GM21360 (cell line): Measurements from ENCODE around the gene PRKCE.

Experiments used
- ATAC-seq: cut with Tn5 transposase; IDR thresholded peaks from one replicate; pipeline ENCODE4 v1.9.1; 2021; ENCODE audit warnings: mild to moderate bottlenecking, moderate library complexity; ENCODE audit not compliant: unreplicated experiment

The PRKCE gene

GRCh38 chr2:46125798-46126197, 474.3 kb downstream of the PRKCE start:
- no peak for ATAC-seq

DNA sequence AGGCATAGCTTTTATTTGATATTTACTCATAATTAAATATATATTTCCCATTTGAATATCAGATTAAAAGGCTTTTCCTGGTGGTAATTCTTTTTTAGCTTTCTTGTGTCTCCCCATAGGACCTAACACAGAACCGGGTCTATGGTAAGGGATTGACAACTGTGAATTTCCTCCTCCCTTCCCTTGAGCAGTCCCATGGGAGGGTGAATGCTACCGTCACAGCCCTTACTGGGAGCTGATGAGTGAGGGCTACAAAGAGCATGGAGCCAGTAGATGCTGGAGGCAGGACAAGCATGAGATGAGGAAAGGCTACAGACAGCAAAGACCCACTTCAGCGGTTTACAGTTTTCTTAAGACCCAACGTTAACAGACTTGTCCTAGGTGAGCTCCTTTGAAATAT, 475.1 kb downstream of the PRKCE start:
- ATAC-seq = no peak

- ATAC-seq = no peak
These were observed 475.7 kb downstream of the PRKCE start for GRCh38 chr2:46127176-46127575.

- ATAC-seq = no peak
These were observed 479.0 kb downstream of the PRKCE start for GRCh38 chr2:46130511-46130910.

DNA sequence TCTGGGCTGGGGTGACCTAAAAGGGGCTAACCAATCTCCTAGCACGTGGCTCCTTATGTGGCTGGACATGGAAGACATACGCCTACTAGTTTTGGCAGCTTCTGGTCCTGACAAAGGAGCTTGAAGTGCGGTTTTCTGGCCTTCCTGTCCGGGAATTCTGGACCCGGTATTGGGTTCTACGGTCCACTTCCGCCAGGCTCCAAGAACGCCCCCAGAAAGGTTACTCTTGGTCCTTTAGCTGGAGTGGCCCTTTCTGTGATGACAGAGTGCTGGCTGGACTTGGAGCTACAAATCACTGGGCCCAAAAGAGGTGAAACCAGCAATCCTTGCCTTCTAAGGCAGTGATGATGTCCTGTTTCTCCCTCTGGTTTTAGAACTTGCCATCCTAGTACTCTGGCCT, 481.5 kb downstream of the PRKCE start:
- ATAC-seq = no peak

DNA sequence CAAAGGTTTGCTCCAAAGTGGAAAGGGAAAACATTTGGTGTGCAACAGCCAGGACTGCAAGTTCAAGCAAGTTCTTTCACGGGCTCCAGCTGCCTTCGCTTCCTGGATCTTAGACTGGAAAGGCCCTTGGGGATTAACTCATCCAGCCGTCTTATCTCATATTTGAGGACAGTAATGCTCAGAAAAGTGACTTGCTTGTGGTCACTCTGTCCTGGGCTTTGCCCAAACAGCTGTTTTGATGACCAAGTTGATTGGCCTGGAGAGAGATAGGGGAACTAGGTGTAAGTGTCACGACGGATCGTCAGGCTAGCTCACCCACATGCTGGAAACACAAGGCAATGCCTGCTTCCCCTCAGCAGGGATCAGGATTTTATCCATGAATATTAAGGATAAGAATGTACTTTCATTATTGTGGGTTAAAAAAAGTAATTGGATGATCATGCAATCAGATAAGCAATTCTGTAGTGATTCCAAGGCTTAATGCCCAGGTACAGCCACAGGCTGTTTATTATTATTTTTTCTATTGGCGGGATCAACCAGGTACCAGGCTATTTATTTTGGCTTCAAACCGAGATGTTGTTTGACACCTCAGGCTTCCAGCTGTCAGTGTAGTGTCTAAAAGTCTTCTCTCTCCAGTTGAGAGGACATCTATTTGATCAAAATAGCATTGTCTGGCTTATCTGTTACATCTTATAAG, 483.2 kb downstream of the PRKCE start:
- no peak for ATAC-seq

- ATAC-seq = no peak
These were observed 483.9 kb downstream of the PRKCE start for GRCh38 chr2:46135228-46135855.

GRCh38 chr2:46135958-46136357, 484.5 kb downstream of the PRKCE start:
- no peak for ATAC-seq

DNA sequence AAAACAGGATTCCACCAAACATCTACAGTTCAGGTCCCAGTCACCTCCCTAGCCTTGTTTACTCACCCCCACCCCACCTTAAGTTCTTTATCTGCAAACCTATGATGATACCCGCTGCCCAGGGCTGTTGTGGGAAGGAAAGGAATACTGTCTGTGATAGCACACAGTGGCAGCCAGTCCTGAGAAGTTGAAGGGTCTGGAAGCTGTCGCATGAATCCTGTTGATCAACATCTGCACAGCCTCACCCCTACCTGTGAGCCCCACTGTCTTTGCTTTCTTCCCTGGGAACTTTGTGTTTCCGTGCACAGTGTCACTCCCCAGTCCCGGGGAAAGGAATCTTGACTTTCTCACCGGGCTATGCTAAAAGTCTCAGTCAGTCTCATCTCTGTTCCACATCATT, 485.0 kb downstream of the PRKCE start:
- no peak for ATAC-seq

- no peak for ATAC-seq
These were observed 485.5 kb downstream of the PRKCE start for GRCh38 chr2:46136953-46137352.

DNA sequence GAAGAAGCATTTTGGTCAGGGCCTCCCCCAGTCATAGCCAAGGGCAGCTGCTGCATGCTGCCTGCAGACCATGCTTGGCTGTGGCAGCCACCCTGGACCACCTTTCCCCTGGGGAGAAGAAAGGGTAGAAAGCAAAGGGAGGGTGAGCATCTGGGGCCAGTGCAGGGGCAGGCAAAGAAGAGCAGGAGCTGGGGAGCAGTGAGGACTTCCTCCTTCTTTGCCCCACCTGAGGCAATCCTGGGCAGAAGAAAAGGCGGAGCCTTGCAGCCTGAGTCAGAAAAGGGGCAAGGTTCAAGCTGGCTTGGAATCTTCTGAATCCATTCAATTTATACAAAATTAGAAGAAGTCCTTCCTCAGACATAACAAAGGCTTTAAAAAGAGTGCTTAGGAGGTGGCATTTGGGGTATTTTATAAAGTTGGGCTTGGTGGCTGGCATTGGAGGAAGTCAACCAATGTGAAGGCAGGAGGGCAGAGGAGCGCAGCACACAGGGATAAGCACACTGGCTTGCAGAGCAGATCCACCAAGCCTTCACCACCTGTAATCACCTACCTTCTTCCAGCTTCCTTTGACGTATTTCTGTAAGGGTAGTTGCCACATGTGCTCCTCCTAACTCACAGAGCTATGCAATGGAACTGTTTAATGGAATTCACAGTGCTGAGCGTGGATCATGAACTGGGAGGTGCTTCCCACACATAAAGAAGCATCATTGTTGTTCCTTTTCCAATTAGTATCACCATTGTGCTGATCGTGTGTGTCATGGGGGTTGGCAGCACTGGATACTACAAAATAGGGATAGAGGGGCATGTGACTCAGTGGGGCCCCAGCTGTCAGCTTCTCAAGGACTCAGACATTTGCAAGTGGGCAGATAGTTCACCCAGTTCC, 491.3 kb downstream of the PRKCE start:
- ATAC-seq = no peak

GRCh38 chr2:46143429-46144132, 492.1 kb downstream of the PRKCE start:
- no peak for ATAC-seq

DNA sequence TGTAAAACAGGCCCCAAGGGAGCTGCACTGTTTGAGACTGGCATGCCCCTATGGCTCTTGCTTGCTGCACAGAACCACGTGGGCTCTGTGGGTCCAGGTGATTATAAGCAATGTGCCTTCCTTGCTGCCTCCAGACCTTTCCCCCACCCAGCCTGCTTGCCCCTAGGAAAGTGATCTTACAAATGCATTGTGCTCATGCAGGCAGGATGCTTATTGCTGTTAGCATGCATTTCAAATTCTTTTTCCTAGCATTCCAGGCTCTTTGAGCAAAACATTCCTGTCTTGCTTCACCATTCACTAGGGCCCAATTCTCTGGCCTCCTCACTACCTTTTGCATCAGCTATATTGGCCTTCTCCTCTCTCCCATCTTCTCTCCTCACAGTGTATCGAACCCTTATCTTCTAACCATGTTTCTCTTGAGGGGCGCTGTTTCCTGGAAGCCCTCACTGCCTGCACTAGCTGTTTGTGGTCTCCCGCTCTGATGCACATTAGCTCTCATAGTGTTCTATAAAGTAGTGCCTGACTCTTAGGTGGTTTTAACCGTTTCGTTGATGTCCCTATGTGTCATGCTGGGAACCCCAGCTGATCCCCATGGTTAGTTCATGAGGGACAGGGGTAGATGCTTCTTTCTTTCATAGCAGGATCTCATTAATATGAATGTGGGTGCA, 492.8 kb downstream of the PRKCE start:
- ATAC-seq = no peak

- no peak for ATAC-seq
These were observed 493.5 kb downstream of the PRKCE start for GRCh38 chr2:46145017-46145416.

DNA sequence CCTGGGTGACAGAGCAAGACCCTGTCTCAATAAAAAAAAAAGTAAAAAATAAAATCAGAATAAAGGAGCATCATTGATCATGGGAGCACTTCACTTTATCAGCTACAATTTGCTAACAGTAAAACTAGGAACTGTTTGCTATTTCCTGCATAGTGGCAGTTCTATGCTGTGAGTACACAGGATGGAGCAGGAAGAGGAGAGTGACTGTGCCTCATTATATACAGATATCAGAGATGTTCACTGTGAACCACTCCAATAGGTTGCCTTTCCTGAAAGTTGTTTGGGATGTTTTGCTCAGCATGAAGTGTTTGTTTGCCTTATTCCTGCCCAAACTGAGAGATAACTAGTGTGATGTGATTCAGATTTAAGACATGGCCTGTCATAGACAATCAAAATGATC, 494.4 kb downstream of the PRKCE start:
- ATAC-seq = no peak

- no peak for ATAC-seq
These were observed 495.5 kb downstream of the PRKCE start for GRCh38 chr2:46146866-46147502.

DNA sequence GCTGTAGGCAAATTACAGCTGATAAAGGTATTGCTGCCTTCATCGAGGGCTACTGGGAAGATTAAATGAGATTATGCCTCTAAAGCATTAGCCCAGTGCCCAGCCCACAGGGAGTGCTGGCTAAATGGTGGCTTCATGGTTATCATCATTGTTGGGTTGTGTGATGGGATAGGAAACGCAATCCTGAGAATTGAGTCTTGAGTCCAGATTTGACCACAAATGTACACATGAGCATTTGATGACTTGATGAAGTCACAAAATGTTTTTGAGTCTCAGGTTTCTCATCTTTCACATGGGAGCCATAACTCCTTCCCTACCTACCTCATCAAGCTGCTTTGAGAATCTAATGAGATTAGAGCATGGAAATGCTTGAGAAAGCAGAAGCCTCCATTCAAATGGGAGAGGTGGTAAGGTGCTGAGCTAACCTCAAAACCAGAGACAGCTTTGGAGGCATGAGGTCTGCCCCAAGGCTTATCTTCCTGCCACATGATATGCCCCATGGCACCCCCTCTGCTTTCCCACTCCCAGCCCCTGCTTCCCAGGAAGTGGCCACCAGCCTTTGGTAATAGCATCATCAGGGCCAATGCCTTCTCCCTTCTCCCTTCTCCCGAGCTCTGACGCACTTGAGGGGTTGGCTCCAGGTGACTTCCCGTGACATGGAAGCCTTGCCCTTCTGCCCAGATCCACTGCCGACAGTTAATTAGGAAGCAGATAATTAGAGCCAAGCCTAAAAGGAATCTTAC, 496.3 kb downstream of the PRKCE start:
- ATAC-seq = no peak

DNA sequence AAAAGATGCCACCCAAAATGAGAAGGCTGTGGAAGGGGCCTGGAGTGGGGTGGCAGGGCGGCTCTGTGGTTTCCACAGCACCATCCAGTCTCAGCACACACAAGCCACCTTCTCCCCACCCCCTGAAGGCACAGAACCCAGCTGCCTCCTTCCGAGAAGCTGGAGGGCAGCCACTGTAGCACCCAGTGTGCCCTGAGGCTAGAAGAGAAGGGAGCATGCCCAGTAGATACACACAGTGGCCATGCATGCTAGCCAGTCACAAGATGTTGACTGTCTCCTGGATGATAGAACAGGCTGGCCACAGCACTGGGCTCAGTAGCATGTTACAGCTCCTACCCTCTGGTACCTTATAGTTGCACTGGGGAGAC, 496.9 kb downstream of the PRKCE start:
- ATAC-seq = no peak

DNA sequence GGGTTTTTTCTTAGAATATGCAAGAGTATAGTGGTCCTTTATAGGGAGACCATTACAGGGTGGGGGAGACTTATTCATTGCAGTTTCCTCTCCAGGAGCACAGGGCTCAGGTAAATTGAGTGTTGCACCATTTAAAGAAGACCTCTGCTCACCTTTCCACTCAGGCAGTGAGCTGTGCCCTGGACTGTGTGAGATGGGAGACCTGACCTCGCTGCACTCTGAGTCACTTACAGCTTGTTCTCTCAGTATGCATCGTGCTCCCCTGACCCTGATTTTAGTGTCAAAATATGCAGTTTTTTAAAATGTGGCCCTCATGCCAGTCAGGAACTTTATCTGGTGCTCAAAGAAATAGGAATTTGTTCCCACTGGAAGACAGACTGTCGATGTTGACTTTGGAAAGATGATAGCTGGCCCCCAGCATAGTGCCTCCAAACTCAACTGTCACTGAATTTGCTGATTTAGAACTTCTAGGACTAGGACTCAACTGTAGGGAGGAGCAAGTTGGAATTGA, 499.0 kb downstream of the PRKCE start:
- ATAC-seq = no peak
